NCI-H1048 (cell line): ENCODE measurements around the gene ELOVL5.
"Not testable (repeated sequence)": the region's sequence is repeated elsewhere in the genome, so short reads cannot be mapped to it uniquely, and the experiment has no call there.

ENCODE experiments used
- DNase-seq: peaks from one replicate; lab custom pipeline; 2025; lab: John Stamatoyannopoulos, UW

ELOVL5 gene

GRCh38 chr6:53304953-53305352 lies 43.8 kb downstream of the ELOVL5 start:
- not testable (repeated sequence) for DNase-seq

- DNase-seq, result no peak
Measured at GRCh38 chr6:53302678-53303360, 45.9 kb downstream of the ELOVL5 start.

GRCh38 chr6:53301801-53302537 lies 46.8 kb downstream of the ELOVL5 start:
- no peak for DNase-seq

- no peak for DNase-seq
Measured at GRCh38 chr6:53300656-53301551, 47.8 kb downstream of the ELOVL5 start.

GRCh38 chr6:53299331-53300005 lies 49.3 kb downstream of the ELOVL5 start:
- DNase-seq, result no peak

GRCh38 chr6:53297004-53297403 lies 51.7 kb downstream of the ELOVL5 start:
- DNase-seq, result no peak

- DNase-seq, result no peak
Measured at GRCh38 chr6:53295176-53295575, 53.6 kb downstream of the ELOVL5 start.

GRCh38 chr6:53294611-53295010 lies 54.1 kb downstream of the ELOVL5 start:
- DNase-seq, result no peak

DNA sequence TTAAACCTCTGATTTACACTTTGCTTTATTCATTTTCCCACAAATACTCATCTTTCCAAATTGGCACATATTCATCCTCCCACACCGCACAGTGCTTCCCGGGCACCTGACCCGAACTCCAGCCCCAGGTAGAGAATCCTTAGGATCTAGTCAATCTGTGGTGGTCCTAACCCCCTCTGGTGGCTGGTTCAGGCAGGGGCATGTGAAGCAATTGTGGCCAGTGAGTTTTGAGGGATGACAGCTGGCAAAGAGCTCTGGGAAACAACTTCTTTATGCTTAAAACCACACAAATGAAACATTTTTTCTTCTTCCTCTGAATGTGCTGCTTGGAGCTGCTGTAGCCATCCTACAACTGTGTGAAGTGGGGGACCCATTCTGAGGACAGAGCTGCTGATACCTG lies 54.7 kb downstream of the ELOVL5 start:
- no peak for DNase-seq

- DNase-seq, result no peak
Measured at GRCh38 chr6:53293691-53294090, 55.1 kb downstream of the ELOVL5 start.

DNA sequence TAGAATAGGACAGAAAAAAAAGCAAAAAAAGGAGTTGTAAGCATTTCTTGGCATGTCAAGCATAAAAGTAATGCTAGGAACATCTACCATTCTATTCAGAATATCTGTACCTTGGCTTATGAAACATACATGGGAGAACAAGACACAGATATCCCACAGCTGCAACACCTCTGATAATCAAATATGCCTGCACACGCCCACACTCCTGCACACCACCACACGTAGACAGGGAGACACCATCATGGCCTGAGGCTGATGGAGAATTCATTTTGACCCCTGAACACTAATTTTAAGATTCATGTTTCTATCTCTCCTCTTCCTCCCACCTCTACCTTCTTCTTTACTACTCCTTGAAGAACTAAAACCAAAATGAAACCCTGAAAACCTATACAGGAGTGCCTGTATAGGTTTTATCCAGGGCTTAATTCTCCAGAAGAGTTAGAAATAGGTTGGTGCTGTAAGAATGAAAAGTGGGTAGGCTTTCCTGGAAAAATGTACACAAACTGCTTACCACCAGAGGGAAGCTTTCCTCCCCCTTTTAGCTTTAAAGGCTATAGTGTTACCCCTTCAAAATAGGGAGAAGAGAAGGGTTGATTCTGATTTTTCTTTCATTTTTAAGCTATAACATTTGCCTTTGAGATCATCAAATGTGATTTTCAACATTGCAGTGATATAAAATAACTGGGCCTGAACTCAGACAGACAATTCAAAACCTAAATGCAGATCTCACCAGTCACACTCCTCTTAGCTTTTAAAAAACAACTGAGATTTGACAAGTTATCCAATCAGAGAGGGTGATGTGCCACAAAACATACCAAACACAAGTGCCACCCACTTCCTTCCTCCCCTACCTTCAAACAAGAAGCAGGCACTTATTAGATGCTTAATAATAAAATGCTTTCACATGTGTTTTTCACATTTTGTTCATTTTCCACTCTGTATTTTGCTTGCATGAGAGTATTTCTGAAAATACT lies 57.9 kb downstream of the ELOVL5 start:
- DNase-seq, result no peak

GRCh38 chr6:53287336-53288225 lies 61.2 kb downstream of the ELOVL5 start:
- DNase-seq, result no peak

DNA sequence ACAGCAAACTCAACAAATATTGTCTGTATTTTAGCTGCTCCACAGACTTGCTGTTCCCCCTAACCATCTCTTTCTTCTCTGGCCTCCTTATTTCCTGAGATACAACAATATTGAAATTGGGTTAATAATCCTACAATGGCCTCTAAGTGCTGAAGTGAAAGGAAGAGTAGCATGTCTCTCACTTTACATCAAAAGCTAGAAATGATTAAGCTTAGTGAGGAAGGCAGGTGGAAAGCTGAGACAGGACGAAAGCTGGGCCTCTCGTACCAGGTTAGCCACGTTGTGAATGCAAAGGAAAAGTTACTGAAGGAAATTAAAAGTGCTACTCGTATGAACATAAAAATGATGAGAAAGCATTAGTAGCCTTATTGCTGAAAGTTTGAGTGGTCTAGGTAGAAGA lies 63.8 kb downstream of the ELOVL5 start:
- DNase-seq, result no peak

DNA sequence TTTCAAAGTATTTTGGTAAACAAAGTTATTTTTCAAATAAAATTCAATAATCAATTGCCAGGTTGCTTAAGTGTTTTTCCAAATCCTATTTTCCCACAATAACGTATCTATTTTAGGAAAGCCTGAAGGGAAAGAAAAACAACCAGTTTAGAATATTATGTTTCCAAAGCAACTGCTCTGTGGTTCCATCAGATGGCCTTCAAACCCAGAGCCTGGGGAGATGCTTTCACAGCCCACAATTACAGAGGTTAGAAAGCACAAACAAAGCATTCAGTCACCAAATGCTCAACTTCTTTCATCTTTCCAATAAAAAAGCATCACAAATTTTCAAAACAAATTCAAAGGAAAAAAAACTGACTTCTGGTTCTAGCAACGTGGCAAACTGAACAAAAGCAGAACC lies 66.0 kb downstream of the ELOVL5 start:
- no peak for DNase-seq

DNA sequence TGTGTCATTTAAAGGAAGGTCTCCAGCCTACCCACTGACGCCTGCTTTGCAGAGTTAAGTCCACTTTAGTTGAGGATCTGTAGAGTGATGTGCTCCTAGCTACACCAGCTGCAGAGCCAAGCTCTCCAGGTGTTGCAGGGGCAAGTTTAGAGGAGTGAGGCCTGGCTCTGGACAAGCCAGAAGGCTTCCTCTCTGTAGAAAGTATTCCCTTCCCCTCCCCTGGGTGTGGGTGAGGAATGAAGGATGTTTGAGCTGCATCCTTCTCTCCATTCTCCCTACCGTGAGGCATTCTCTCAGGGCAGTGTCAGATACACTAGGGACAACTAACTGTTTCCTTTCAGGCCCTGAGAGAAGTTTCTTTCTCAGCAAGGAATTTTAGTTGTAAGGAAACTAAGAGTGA lies 66.5 kb downstream of the ELOVL5 start:
- DNase-seq, result no peak

DNA sequence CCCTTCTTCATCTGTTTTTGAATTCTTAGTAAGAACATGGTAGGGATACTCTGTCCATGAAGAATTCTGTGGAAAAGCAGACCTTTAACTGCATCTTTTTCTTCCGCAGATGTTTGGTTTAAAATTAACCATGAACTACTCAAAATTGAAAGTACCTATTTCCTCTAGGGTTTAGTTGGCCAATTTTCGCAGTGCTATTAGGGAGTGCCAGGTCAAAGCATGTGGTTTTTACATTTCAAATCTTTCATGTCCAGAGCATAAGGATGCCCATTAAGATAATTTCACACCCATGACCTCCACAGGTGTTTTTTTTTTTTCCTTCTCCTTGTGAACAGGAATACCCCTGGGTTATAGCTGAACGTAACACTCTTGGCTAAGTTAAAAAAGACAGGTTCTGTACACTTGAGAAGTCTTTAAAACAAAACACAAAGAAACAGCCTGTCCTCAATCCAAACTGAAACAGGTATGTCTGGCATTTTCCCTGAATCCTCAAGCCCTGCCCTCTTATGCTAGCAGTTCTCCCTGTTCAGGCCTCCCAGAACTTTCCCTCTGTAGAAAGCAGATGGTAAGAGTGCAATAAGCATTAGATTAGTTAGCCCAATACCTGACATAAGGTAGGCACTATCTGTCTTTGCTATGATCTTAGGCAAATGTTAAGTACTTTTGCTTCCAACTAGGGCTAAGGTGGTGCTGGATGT lies 67.1 kb downstream of the ELOVL5 start:
- no peak for DNase-seq

GRCh38 chr6:53280207-53280606 lies 68.5 kb downstream of the ELOVL5 start:
- no peak for DNase-seq

DNA sequence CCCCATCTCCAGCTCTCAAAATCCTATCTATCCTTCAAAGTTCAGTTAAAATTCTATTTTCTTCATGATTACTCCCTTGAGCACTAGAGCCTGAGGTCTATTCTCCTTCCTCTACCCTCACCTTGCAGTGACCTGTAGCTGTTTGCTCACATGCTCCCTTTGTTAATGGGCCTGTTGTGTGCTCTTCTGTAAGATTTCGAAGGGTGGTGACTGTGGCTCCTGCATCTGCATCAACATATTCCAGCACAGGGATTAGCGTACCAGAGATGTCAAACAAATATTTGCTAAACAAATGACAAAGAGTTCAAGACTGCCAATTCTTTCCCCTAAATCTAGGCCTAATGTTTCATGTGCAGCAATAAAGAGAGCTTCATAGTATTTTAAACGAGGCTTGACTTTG lies 69.5 kb downstream of the ELOVL5 start:
- DNase-seq, result no peak

GRCh38 chr6:53273370-53273769 lies 75.4 kb downstream of the ELOVL5 start:
- DNase-seq, result no peak
